MM.1S (cell line): ENCODE data around the gene SLC38A11.

Experiments
- EZH2 ChIP-seq: fragments of 300-600 bp; sonication (generic); optimal IDR thresholded peaks from 2 replicates; pipeline ENCODE3; 2017; ENCODE audit warnings: low read depth, mild to moderate bottlenecking, antibody characterized with exemption, low read length, mixed read lengths
- EZH2phosphoT487 ChIP-seq: fragments of 300-600 bp; sonication (generic); IDR thresholded peaks from 2 replicates; pipeline ENCODE4 v1.6.1; 2018; ENCODE audit warnings: antibody characterized with exemption, low read length
- TF ChIP-seq, protein P1 (sequence below): fragments of 300-600 bp; sonication (generic); IDR thresholded peaks from 2 replicates; pipeline ENCODE4 v1.5.1; 2016; ENCODE audit warnings: antibody characterized with exemption, low read length, mixed read lengths

DNA sequence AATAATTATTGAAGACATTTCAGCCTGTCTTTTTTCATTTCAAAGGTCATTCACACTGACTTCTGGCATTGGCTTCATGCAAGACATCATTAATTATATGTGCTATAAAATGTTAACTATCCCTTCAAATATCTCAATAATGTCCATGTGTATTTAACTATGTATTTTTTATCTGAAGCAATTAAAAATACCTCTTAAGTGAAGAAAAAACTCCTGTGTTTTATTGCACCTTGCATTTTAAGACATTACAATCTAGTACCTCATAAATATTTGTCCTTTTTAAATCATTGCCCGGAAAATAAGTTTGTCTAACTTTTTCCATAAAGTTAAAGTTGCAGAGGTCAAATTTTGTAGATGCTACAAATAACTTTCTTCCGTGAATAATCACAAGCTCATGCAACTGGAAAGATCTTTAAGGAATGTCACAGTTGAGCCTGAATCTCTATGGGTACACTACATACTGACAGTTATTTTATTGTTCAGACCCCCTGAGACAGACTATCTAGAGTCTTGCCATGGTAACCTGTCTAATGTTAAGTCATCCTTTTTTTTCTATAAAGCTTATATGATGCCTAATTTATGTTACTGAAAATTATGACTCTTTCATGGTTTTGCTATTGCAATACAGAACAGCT lies 75.3 kb downstream of the SLC38A11 start:
- TF ChIP-seq, protein P1, sequence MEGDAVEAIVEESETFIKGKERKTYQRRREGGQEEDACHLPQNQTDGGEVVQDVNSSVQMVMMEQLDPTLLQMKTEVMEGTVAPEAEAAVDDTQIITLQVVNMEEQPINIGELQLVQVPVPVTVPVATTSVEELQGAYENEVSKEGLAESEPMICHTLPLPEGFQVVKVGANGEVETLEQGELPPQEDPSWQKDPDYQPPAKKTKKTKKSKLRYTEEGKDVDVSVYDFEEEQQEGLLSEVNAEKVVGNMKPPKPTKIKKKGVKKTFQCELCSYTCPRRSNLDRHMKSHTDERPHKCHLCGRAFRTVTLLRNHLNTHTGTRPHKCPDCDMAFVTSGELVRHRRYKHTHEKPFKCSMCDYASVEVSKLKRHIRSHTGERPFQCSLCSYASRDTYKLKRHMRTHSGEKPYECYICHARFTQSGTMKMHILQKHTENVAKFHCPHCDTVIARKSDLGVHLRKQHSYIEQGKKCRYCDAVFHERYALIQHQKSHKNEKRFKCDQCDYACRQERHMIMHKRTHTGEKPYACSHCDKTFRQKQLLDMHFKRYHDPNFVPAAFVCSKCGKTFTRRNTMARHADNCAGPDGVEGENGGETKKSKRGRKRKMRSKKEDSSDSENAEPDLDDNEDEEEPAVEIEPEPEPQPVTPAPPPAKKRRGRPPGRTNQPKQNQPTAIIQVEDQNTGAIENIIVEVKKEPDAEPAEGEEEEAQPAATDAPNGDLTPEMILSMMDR, result no peak
- no peak for TF ChIP-seq EZH2phosphoT487
- TF ChIP-seq EZH2, result no peak
